Left kidney (tissue), 2 donors: ENCODE results near the gene LEP. TPM values are rescaled to one million over a fixed set of nuclear protein-coding genes. Genes with fewer than 3 reads are reported as not detected.
"Not testable (repeated sequence)": the region's sequence is repeated elsewhere in the genome, so short reads cannot be mapped to it uniquely, and the experiment has no call there.

Source experiments
- DNase-seq: peaks from one replicate; pipeline ENCODE4 v3.0.0-alpha.2; 2013
- polyA plus RNA-seq: library from polyadenylated mRNA; unstranded; fragments of 120-200 nt; gene quantifications from one replicate; pipeline ENCODE4 v1.2.1, GENCODE V29; 2013; ENCODE audit not compliant: insufficient read length

LEP gene
- polyA plus RNA-seq, 1 donor, result 0.53 TPM

- DNase-seq, result no peak
These were observed 30.2 kb upstream of the LEP start for GRCh38 chr7:128210590-128211570.

GRCh38 chr7:128211626-128212025 lies 29.5 kb upstream of the LEP start:
- no peak for DNase-seq

- DNase-seq, result no peak
These were observed 26.6 kb upstream of the LEP start for GRCh38 chr7:128214463-128214862.

GRCh38 chr7:128215281-128215680 lies 25.8 kb upstream of the LEP start:
- DNase-seq, result no peak

GRCh38 chr7:128215739-128216138 lies 25.3 kb upstream of the LEP start:
- no peak for DNase-seq

GRCh38 chr7:128217030-128217805 lies 23.9 kb upstream of the LEP start:
- DNase-seq, result no peak

- no peak for DNase-seq
These were observed 23.0 kb upstream of the LEP start for GRCh38 chr7:128217967-128218652.

GRCh38 chr7:128219636-128220035 lies 21.4 kb upstream of the LEP start:
- no peak for DNase-seq

- DNase-seq, result no peak
These were observed 19.1 kb upstream of the LEP start for GRCh38 chr7:128221929-128222403.

GRCh38 chr7:128226132-128226980 lies 14.7 kb upstream of the LEP start:
- no peak for DNase-seq

- no peak for DNase-seq
These were observed 13.8 kb upstream of the LEP start for GRCh38 chr7:128227271-128227670.

- no peak for DNase-seq
These were observed 10.1 kb upstream of the LEP start for GRCh38 chr7:128231021-128231420.

GRCh38 chr7:128231677-128232076 lies 9.4 kb upstream of the LEP start:
- no peak for DNase-seq

GRCh38 chr7:128233471-128233870 lies 7.6 kb upstream of the LEP start:
- no peak for DNase-seq

GRCh38 chr7:128234476-128235026 lies 6.5 kb upstream of the LEP start:
- DNase-seq, result no peak

GRCh38 chr7:128235471-128235870 lies 5.6 kb upstream of the LEP start:
- DNase-seq, result no peak

GRCh38 chr7:128236924-128237586 lies 4.0 kb upstream of the LEP start:
- DNase-seq, result no peak

GRCh38 chr7:128239146-128239545 lies 1.9 kb upstream of the LEP start:
- not testable (repeated sequence) for DNase-seq

GRCh38 chr7:128242661-128243060 lies 1.6 kb downstream of the LEP start:
- no peak for DNase-seq

GRCh38 chr7:128243273-128243672 lies 2.2 kb downstream of the LEP start:
- DNase-seq, result no peak

GRCh38 chr7:128244861-128245260 lies 3.8 kb downstream of the LEP start:
- no peak for DNase-seq
